ENCODE data around the gene THSD1. TPM values are rescaled to one million over a fixed set of nuclear protein-coding genes. Genes with fewer than 3 reads are reported as not detected.

The THSD1 gene
- total and polyA plus RNA-seq, 9 of the 15 experiments (the other 6 are each of a cell fraction or from before 2014, with no cell fraction given): 0.01 to 0.11 (median 0.04) TPM; not detected in 2

GRCh38 chr13:52447815-52448552 lies 42.0 kb upstream of the THSD1 start:
- Histone ChIP-seq H3K9me1 (ENCODE audit: control insufficient read depth, insufficient read depth, low read length) (no peaks in the 10 kb centered on the region), H3K4me3 (no peak overlapping the region), H3K27ac (ENCODE audit: extremely low read depth, low read depth, low read length) (no peak overlapping the region), H3K4me1 (replicated peaks in 1 of 2; ENCODE audit: control insufficient read depth in 2 of 2, insufficient read depth in 2 of 2, low read length in 2 of 2) (peaks cover 0 to 5% of the 10 kb centered on the region in 2 experiments; a peak in 2 of 5 replicates), H3K79me2 (ENCODE audit: control insufficient read depth, insufficient read depth, low read length) (peaks cover 59% of the 10 kb centered on the region), H3K9me3 (replicated peaks; ENCODE audit: control insufficient read depth, insufficient read depth, low read depth, low read length) (no peaks in the 10 kb centered on the region), H4K20me1 (replicated peaks; ENCODE audit: control insufficient read depth, insufficient read depth, low read length) (no peaks in the 10 kb centered on the region), H3K36me3 (ENCODE audit: control insufficient read depth, insufficient read depth, low read length) (peaks cover 23% of the 10 kb centered on the region; the same call in 2 of the 3 replicates), H2AFZ (ENCODE audit: low read depth, low read length) (no peak overlapping the region), H3K27me3 (ENCODE audit: control insufficient read depth in 2 of 2, insufficient read depth in 2 of 2, low read length in 2 of 2) (no peaks in the 10 kb centered on the region), H3K4me2 (ENCODE audit: insufficient read depth, low read length) (no peak overlapping the region), H3K9ac (ENCODE audit: insufficient read depth in 1 of 2, low read depth in 2 of 2, low read length in 2 of 2) (no peak overlapping the region)
- DNase-seq (ENCODE audit: extremely low read depth in 1 of 4, low spot score in 3 of 4): peak in 1 of 4 experiments; percentile 11
- ATAC-seq: no peak
- WGBS (ENCODE audit: insufficient coverage, low coverage, missing lambda C conversion rate): 74% methylated on average over 5 of the region's 5 CpGs
- POLR2A ChIA-PET: interaction anchor here (0.7 to 1.0 kb wide), 2 partner anchors 14 to 20 kb away, joined by 3 read pairs; no protein-coding TSS in a partner anchor
- BruUV-seq (replicated peaks): no TSS peak
- in situ Hi-C loops (cut with MboI) (no loop called here), intact Hi-C loops (cut with micrococcal nuclease) (no loop called here)
- TF ChIP-seq KAT7 (CRISPR knock-in tag; IDR thresholded peaks at IDR 0.05; ENCODE audit: borderline replicate concordance): no peak
- FAIRE-seq: no peak
- CTCF ChIA-PET (ENCODE audit: low intra/inter-chr PET ratio): interaction anchor here (0.6 kb wide), 1 partner anchor 44 kb away, joined by 3 read pairs; no protein-coding TSS in a partner anchor

- no peak overlapping the region for H3K27ac ChIP-seq (ENCODE audit: extremely low read depth, low read depth, low read length)
- no peak overlapping the region for H3K9ac ChIP-seq (ENCODE audit: insufficient read depth in 1 of 2, low read depth in 2 of 2, low read length in 2 of 2)
- ATAC-seq (no peak), DNase-seq (ENCODE audit: extremely low read depth in 1 of 4, low spot score in 3 of 4) (no peak), FAIRE-seq (no peak)
- no peak overlapping the region for H3K4me3 ChIP-seq
- H3K4me1 ChIP-seq (replicated peaks in 1 of 2; ENCODE audit: control insufficient read depth in 2 of 2, insufficient read depth in 2 of 2, low read length in 2 of 2): peaks cover 0 to 5% of the 10 kb centered on the region in 2 experiments; a peak in 2 of 5 replicates
- H3K27me3 ChIP-seq (ENCODE audit: control insufficient read depth in 2 of 2, insufficient read depth in 2 of 2, low read length in 2 of 2): no peaks in the 10 kb centered on the region
- in situ Hi-C loops (cut with MboI) (no loop called here), intact Hi-C loops (cut with micrococcal nuclease) (no loop called here)
- ChIA-PET POLR2A (interaction anchor here (0.7 kb wide), 1 partner anchor 14 kb away, joined by 3 read pairs; no protein-coding TSS in a partner anchor), CTCF (ENCODE audit: low intra/inter-chr PET ratio) (no interaction called here)
- no peaks in the 10 kb centered on the region for H4K20me1 ChIP-seq (replicated peaks; ENCODE audit: control insufficient read depth, insufficient read depth, low read length)
- no peaks in the 10 kb centered on the region for H3K9me3 ChIP-seq (replicated peaks; ENCODE audit: control insufficient read depth, insufficient read depth, low read depth, low read length)
- WGBS (ENCODE audit: insufficient coverage, low coverage, missing lambda C conversion rate): 86% methylated on average over 2 of the region's 2 CpGs
- H3K79me2 ChIP-seq (ENCODE audit: control insufficient read depth, insufficient read depth, low read length): peaks cover 64% of the 10 kb centered on the region
- no peak overlapping the region for H2AFZ ChIP-seq (ENCODE audit: low read depth, low read length)
- no peaks in the 10 kb centered on the region for H3K9me1 ChIP-seq (ENCODE audit: control insufficient read depth, insufficient read depth, low read length)
- H3K4me2 ChIP-seq (ENCODE audit: insufficient read depth, low read length): no peak overlapping the region
- no TSS peak for BruUV-seq (replicated peaks)
- peaks cover 26% of the 10 kb centered on the region; the same call in 2 of the 3 replicates for H3K36me3 ChIP-seq (ENCODE audit: control insufficient read depth, insufficient read depth, low read length)
- TF ChIP-seq HNRNPK (IDR thresholded peaks at IDR 0.05; ENCODE audit: low read depth, low read length, poor library complexity, severe bottlenecking) (no peak), ZNF277 (CRISPR knock-in tag; IDR thresholded peaks at IDR 0.05; ENCODE audit: borderline replicate concordance) (no peak), ZNF280A (IDR thresholded peaks at IDR 0.05; ENCODE audit: low read depth, partially characterized antibody) (no peak), ZNF639 (CRISPR knock-in tag; conservative IDR thresholded peaks at IDR 0.05 in 1 of 2, IDR thresholded peaks at IDR 0.05 in 1 of 2) (no peak), MBD1 (CRISPR knock-in tag; IDR thresholded peaks at IDR 0.05) (no peak)
Observed at GRCh38 chr13:52447354-52447753, 41.4 kb upstream of the THSD1 start.

Measured in K562 (cell line).